Fibroblast of skin of right quadriceps (primary cell): ENCODE measurements around the gene DVL2.
"Not testable (repeated sequence)": the region's sequence is repeated elsewhere in the genome, so short reads cannot be mapped to it uniquely, and the experiment has no call there.

Experiments
- DNase-seq: peaks from one replicate; pipeline ENCODE4 v3.0.0-alpha.2; 2013

Gene DVL2

DNA sequence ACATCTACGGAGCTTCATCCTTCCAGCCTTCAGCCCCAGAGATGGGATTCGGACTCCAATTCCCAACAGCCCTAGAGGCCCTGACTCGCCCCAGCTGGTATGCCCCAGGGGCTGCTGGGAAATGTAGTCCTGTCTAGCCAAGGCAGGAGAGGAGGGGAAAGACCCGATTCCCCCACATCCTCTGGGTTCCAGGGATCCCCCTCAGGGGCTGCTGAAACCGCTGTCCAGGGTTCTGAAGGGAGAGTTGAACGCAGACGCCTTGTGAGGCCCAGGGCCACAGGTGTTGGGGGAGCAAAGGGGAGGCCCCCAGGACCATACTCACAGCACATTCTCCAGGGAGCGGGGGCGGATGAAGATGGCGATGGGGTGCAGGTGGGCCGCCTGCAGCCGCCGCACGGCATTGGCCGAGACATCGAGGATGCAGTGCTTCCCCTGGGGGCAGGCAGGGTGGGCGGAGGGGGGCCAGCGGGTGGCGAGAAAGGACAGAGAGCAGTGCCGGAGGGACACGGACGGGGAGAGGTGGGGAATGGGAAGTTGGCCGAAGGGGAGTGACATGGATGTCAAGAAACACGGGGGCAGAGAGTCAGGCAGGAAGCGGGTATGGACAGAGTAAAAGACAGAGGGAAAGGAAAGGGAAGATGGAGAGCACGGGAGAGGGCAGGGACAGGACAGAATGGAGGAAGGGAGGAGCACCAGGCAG is 42.6 kb downstream of the DVL2 start:
- DNase-seq, result peak; percentile 35

GRCh38 chr17:7191069-7191468 is 43.2 kb downstream of the DVL2 start:
- DNase-seq, result no peak

GRCh38 chr17:7190276-7190917 is 43.9 kb downstream of the DVL2 start:
- no peak for DNase-seq

GRCh38 chr17:7186241-7186640 is 48.1 kb downstream of the DVL2 start:
- no peak for DNase-seq

GRCh38 chr17:7184647-7185046 is 49.7 kb downstream of the DVL2 start:
- DNase-seq, result no peak

- DNase-seq, result no peak
Measured at GRCh38 chr17:7184091-7184488, 50.2 kb downstream of the DVL2 start.

DNA sequence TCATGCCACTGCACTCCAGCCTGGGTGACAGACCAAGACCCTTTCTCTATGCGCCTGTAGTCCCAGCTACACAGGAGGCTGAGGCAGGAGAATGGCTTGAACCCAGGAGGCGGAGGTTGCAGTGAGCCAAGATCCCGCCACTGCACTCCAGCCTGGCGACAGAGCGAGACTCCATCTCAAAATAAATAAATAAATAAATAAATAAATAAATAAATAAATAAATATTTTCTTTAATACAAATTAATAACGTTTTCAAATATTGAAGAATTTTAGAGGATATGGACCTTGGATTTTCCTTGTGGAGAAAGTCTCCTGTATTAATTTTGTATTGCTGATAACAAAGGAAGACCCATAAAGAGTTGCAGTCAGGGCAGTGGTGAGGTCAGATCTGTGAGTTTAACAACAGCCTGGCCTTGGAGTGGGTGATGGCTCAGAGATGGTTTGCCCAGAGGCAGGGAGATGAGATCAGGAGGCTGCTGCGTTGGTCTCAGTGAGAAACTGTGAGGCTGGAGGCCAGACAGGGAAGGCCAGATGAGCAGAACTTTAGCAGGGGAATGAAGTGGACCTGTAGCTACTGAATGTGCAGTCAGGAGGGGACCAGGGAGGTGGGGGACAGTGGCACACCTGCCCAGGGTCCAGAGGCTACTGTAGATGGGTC is 50.8 kb downstream of the DVL2 start:
- no peak for DNase-seq

DNA sequence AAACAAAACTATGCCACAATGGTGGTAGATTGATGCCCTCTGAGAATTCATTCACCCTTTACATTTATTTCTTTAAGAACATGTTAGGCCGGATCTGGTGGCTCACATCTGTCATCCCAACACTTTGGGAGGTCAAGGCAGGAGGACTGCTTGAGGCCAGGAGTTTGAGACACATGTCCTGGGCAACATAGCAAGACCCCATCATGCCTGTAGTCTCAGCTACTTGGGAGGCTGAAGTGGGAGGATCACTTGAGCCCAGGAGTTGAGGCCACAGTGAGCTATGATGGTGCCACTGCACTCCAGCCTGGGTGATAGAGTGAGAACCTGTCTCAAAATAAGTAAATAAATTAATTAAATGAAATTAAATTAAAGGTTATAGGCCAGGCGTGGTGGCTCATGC is 52.2 kb downstream of the DVL2 start:
- not testable (repeated sequence) for DNase-seq

DNA sequence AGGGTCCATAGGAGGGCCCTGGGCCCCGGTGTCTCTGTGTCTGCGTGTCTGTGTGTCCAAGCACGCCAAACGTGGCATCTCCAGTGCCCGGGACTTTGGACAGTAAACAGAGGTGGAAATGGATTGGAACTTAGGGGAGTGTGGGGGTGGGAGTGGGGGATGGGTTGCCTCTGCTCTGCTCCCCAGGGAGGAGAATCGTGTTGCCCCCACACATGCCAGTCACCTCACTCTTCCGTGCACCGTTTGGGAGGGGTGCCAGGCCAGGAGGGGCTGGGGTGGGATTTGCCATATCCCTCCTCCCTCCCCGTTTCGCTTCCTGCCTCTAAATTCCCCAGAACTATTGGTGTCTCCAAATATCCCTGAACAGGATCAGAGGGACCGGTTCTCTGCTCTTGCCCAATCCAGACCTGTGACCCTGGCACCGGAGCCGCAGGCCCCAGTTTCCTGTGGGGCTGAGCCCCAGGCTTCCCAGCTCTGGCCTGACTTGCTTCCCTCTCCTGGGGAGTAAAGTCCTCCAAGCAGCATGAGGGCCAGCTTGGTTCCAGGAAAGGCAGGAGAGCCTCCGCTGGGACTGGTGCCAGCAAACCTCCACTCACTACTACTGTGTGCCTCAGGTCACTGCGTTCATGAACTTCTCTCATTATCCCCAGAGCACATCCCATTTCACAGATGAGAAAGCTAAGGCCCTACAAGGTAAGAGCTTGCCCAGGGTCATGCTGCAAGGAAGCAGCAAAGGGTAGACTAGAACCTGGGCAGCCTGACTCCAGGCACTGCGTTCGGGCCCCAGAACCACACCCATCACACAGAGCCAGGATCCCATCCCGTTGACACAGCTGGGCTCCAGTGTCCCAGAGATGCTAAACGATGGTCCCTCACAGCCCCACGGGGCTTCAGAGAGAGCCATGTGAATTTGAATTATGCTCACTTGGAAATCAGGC is 54.7 kb downstream of the DVL2 start, which contains the start of gene ASGR1:
Gene ASGR1, minus strand, starts transcription at position 54 of the 938 bp plus-strand sequence. CDS start 807 bp downstream, outside the sequence.
- DNase-seq, result no peak

- DNase-seq, result no peak
Measured at GRCh38 chr17:7178973-7179316, 55.4 kb downstream of the DVL2 start.

GRCh38 chr17:7177954-7178477 is 56.3 kb downstream of the DVL2 start:
- peak; percentile 28 for DNase-seq

GRCh38 chr17:7177191-7177953 is 56.9 kb downstream of the DVL2 start:
- peak; percentile 68 for DNase-seq

- no peak for DNase-seq
Measured at GRCh38 chr17:7176841-7177190, 57.5 kb downstream of the DVL2 start.

DNA sequence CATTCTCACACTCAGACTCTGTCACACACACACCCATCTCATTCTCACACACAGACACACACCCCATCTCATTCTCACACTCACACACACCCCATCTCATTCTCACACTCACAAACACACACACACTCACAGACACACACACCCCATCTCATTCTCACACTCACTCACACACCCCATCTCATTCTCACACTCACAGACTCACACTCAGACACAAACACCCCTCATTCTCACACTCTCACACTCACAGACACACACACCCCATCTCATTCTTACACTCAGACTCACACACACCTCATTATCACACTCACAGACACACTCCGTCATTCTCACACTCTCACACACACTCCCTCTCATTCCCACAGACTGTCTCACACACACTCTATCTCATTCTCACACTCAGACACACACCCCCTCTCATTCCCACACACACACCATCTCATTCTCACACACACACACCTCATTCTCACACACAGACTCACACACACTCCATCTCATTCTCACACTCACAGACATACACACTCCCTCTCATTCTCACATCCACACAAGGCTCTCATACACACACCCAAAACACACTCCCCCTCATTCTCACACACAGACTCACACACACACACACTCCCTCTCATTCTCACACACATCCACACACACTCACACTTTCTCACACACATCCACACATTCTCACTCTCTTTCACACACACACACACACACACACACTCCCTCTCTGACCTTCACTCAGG is 58.0 kb downstream of the DVL2 start:
- no peak for DNase-seq
